HCT116 (cell line): ENCODE data around the gene GPC5. TPM values are rescaled to one million over a fixed set of nuclear protein-coding genes. Genes with fewer than 3 reads are reported as not detected.

Experiments used
- ATAC-seq: fragments of 200-7000 bp; cut with Tn5 transposase; 2 replicates; pipeline ENCODE4 v1.9.1; 2020; ENCODE audit warnings: mild to moderate bottlenecking, moderate library complexity
- BruUV-seq: library from RNA; stranded (reverse); fragments of 400-500 nt; replicated peaks from 2 replicates; lab custom pipeline; 2021; lab: Mats Ljungman, UMichigan
- CTCF ChIA-PET: fragments of 300-600 bp; sonication (Branson Sonifier 250); formaldehyde crosslinking; loops from one replicate; lab custom pipeline; 2021; ENCODE audit warnings: antibody characterized with exemption; lab: Charles Lee
- POLR2A ChIA-PET: fragments of 300-600, 350-600 bp; sonication (Branson Sonifier 250); formaldehyde crosslinking; loops from one replicate; lab custom pipeline; 2021; ENCODE audit warnings: antibody characterized with exemption; lab: Charles Lee
- RAD21 ChIA-PET, 2 experiments: fragments of 300-600 bp; sonication (Branson Sonifier 250); formaldehyde crosslinking; loops; one replicate each; lab custom pipeline; 2023; ENCODE audit warnings: low total read pairs in 2 of 2; ENCODE audit not compliant: uncharacterized antibody in 2 of 2, unreplicated experiment in 2 of 2, low non-redundant PET in 1 of 2; lab: Charles Lee
- DNase-seq: peaks from one replicate; pipeline ENCODE4 v3.0.0-alpha.2; 2010; ENCODE audit warnings: low read depth, low spot score
- H2AFZ ChIP-seq: fragments of 200-600 bp; shearing (Covaris generic), sonication (generic); 2 replicates; pipeline ENCODE4 v1.6.1; 2017; ENCODE audit warnings: low read depth, mixed run types, mixed read lengths, antibody characterized with exemption, low read length; ENCODE audit not compliant: poor library complexity, severe bottlenecking
- H3K27ac ChIP-seq: 2 replicates; pipeline ENCODE4 v1.5.1; 2012; ENCODE audit warnings: low read depth, low read length
- H3K27me3 ChIP-seq: fragments of 200-600 bp; sonication (generic); 2 replicates; pipeline ENCODE4 v1.6.1; 2016; ENCODE audit warnings: mixed run types, low read length, mixed read lengths; ENCODE audit not compliant: insufficient read depth
- H3K36me3 ChIP-seq, 2 experiments: fragments of 200-500 bp in 1 of 2; fragments of 200-600 bp in 1 of 2; sonication (Bioruptor generic) in 1 of 2; sonication (generic) in 1 of 2; 2 replicates each; pipeline versions ENCODE4 v1.5.1 to v1.6.1; 2014 to 2016; ENCODE audit warnings: low read length in 2 of 2, inconsistent platforms in 1 of 2, mixed read lengths in 1 of 2, mixed run types in 1 of 2; ENCODE audit not compliant: insufficient read depth in 2 of 2, control insufficient read depth in 1 of 2
- H3K4me1 ChIP-seq, 2 experiments: fragments of 200-600 bp in 1 of 2; sonication (generic) in 1 of 2; 2 replicates each; pipeline versions ENCODE4 v1.5.1 to v1.6.1; 2012 to 2017; ENCODE audit warnings: low read length in 2 of 2, inconsistent platforms in 1 of 2, mild to moderate bottlenecking in 1 of 2, mixed read lengths in 1 of 2, mixed run types in 1 of 2, moderate library complexity in 1 of 2; ENCODE audit not compliant: insufficient read depth in 2 of 2, control insufficient read depth in 1 of 2
- H3K4me2 ChIP-seq: fragments of 200-600 bp; sonication (generic); 2 replicates; pipeline ENCODE4 v1.6.1; 2017; ENCODE audit warnings: mixed run types, low read length, mixed read lengths
- H3K4me3 ChIP-seq, 2 experiments: fragments of 200-600 bp in 1 of 2; sonication (generic) in 1 of 2; replicated peaks in 1 of 2; 2 replicates each; pipeline ENCODE4 v1.5.1; 2011 to 2016; ENCODE audit warnings: low read length in 2 of 2, control low read depth in 1 of 2, low read depth in 1 of 2, mild to moderate bottlenecking in 1 of 2, mixed read lengths in 1 of 2, mixed run types in 1 of 2
- H3K79me2 ChIP-seq: fragments of 200-600 bp; sonication (generic); 2 replicates; pipeline ENCODE4 v1.6.1; 2017; ENCODE audit warnings: mild to moderate bottlenecking, mixed run types, low read length, moderate library complexity, mixed read lengths; ENCODE audit not compliant: insufficient read depth
- H3K9ac ChIP-seq: fragments of 200-600 bp; sonication (generic); 2 replicates; pipeline ENCODE4 v1.6.1; 2016; ENCODE audit warnings: low read length, mixed read lengths
- H3K9me2 ChIP-seq: fragments of 200-600 bp; sonication (generic), shearing (Covaris generic); 2 replicates; pipeline ENCODE4 v1.6.1; 2017; ENCODE audit warnings: mixed run types, mild to moderate bottlenecking, moderate library complexity; ENCODE audit not compliant: insufficient read depth
- H3K9me3 ChIP-seq, 2 experiments: fragments of 200-500 bp in 1 of 2; fragments of 200-600 bp in 1 of 2; sonication (Bioruptor generic) in 1 of 2; sonication (generic) in 1 of 2; 2 replicates each; pipeline ENCODE4 v1.6.1; 2014 to 2017; ENCODE audit warnings: low read length in 2 of 2, mixed read lengths in 2 of 2, inconsistent platforms in 1 of 2, low read depth in 1 of 2, mild to moderate bottlenecking in 1 of 2, mixed run types in 1 of 2, moderate library complexity in 1 of 2; ENCODE audit not compliant: control insufficient read depth in 1 of 2, insufficient read depth in 1 of 2
- H4K20me1 ChIP-seq: fragments of 200-600 bp; sonication (generic), shearing (Covaris generic); 2 replicates; pipeline ENCODE4 v1.6.1; 2017; ENCODE audit warnings: mixed run types, mild to moderate bottlenecking, moderate library complexity; ENCODE audit not compliant: insufficient read depth
- CBX3 ChIP-seq: IDR thresholded peaks from 2 replicates; pipeline ENCODE4 v1.6.1; 2012; ENCODE audit warnings: low read depth
- CEBPB ChIP-seq: IDR thresholded peaks from 2 replicates; pipeline ENCODE4 v1.6.1; 2012; ENCODE audit warnings: low read depth
- EGR1 ChIP-seq: IDR thresholded peaks from 2 replicates; pipeline ENCODE4 v1.6.1; 2012; ENCODE audit warnings: low read depth
- ELF1 ChIP-seq: IDR thresholded peaks from 2 replicates; pipeline ENCODE4 v1.6.1; 2012; ENCODE audit warnings: low read depth, borderline replicate concordance
- EZH2 ChIP-seq: fragments of 200-600 bp; sonication (generic); IDR thresholded peaks from 2 replicates; pipeline ENCODE4 v1.6.1; 2017; ENCODE audit warnings: antibody characterized with exemption, mixed run types
- EZH2phosphoT487 ChIP-seq: fragments of 200-600 bp; IDR thresholded peaks from 2 replicates; pipeline ENCODE4 v1.6.1; 2018; ENCODE audit warnings: antibody characterized with exemption, borderline replicate concordance
- FOSL1 ChIP-seq: IDR thresholded peaks from 2 replicates; pipeline ENCODE4 v1.6.1; 2012; ENCODE audit warnings: low read depth
- POLR2A ChIP-seq: IDR thresholded peaks from 2 replicates; pipeline ENCODE4 v1.7.0; 2011; ENCODE audit warnings: borderline replicate concordance; ENCODE audit not compliant: insufficient read depth, insufficient read length; ENCODE audit errors: extremely low read depth
- POLR2AphosphoS5 ChIP-seq: IDR thresholded peaks from 2 replicates; pipeline ENCODE4 v1.6.1; 2011; ENCODE audit warnings: mild to moderate bottlenecking, low read depth, low read length, moderate library complexity
- SIN3A ChIP-seq: IDR thresholded peaks from 2 replicates; pipeline ENCODE4 v1.6.1; 2012; ENCODE audit warnings: low read depth
- SP1 ChIP-seq: IDR thresholded peaks from 2 replicates; pipeline ENCODE4 v1.6.1; 2012; ENCODE audit warnings: low read depth
- TCF7L2 ChIP-seq: IDR thresholded peaks from 2 replicates; pipeline ENCODE4 v1.7.0; 2011; ENCODE audit warnings: borderline replicate concordance, inconsistent platforms; ENCODE audit not compliant: insufficient read depth, insufficient read length; ENCODE audit errors: extremely low read depth
- YY1 ChIP-seq: IDR thresholded peaks from 2 replicates; pipeline ENCODE4 v1.6.1; 2011; ENCODE audit warnings: low read length, low read depth, moderate library complexity, mild to moderate bottlenecking; ENCODE audit not compliant: insufficient replicate concordance; ENCODE audit errors: extremely low read depth
- ZBTB33 ChIP-seq: IDR thresholded peaks from 2 replicates; pipeline ENCODE4 v1.6.1; 2011; ENCODE audit warnings: mild to moderate bottlenecking, low read length, moderate library complexity; ENCODE audit not compliant: insufficient replicate concordance; ENCODE audit errors: extremely low read depth
- ZFX ChIP-seq: fragments of 450-650 bp; IDR thresholded peaks from 2 replicates; pipeline ENCODE4 v1.6.1; 2017
- ZNF274 ChIP-seq: fragments of 200-500 bp; sonication (Bioruptor generic); IDR thresholded peaks from 2 replicates; pipeline ENCODE4 v1.6.1; 2014; ENCODE audit warnings: mild to moderate bottlenecking, low read depth, low read length, inconsistent platforms
- intact Hi-C: fragments of 100-400 bp; cut with micrococcal nuclease; formaldehyde crosslinking; loops from 2 replicates; pipeline ENCODE4 v1.10.0; 2022
- total RNA-seq: library from RNA; stranded (reverse); gene quantifications from one replicate; pipeline ENCODE4 v1.2.1, GENCODE V29; 2021; ENCODE audit not compliant: unreplicated experiment
- TF ChIP-seq, protein P1 (sequence below): IDR thresholded peaks from 2 replicates; pipeline ENCODE4 v1.6.1; 2012
- TF ChIP-seq, protein P2 (sequence below), 3 experiments: fragments of 200-600 bp in 1 of 3; sonication (generic) in 1 of 3; IDR thresholded peaks in 2 of 3; conservative IDR thresholded peaks in 1 of 3; 2 replicates each; pipeline ENCODE4 v1.5.1; 2012 to 2017; ENCODE audit warnings: low read depth in 2 of 3, low read length in 2 of 3, antibody characterized with exemption in 1 of 3, borderline replicate concordance in 1 of 3, control low read depth in 1 of 3, mild to moderate bottlenecking in 1 of 3, mixed read lengths in 1 of 3, mixed run types in 1 of 3, moderate library complexity in 1 of 3; ENCODE audit not compliant: insufficient read depth in 1 of 3

Gene GPC5
- total RNA-seq, 1 experiment from 2014 or later = not detected

DNA sequence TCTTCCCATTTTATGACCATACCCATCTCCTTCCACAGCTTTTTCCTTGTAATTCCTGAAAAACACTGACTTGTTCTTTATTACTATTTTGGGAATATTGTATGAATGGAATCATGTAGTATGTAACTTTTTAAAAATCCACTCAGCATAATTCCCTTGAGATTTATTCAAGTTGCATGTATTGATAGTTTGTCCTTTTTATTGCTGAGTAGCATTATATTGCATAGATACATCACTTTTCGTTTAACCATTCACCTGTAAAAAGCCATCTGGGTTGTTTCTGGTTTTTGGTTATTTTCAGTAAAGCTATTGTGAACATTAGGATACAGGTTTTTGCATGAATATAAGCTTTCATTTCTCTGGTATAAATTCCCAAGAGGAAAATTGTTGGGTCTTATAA, 115.4 kb downstream of the GPC5 start:
- BruUV-seq = no TSS peak
- intact Hi-C loops = no loop called here
- ATAC-seq = no peak
- CTCF ChIA-PET = no interaction called here
- H3K4me3 ChIP-seq = no peak overlapping the region
- H3K4me2 ChIP-seq = no peak overlapping the region
- H3K9me3 ChIP-seq = peaks cover 0 to 5% of the 10 kb centered on the region in 2 experiments; a peak in 1 of 4 replicates
- H3K9ac ChIP-seq = no peak overlapping the region
- RAD21 ChIA-PET = no interaction called here
- H4K20me1 ChIP-seq = no peaks in the 10 kb centered on the region
- no peaks in the 10 kb centered on the region for H3K36me3 ChIP-seq
- no peak overlapping the region for H3K27ac ChIP-seq
- POLR2A ChIA-PET = no interaction called here
- DNase-seq = no peak
- no peaks in the 10 kb centered on the region for H3K4me1 ChIP-seq
- TF ChIP-seq ELF1 (no peak), EZH2phosphoT487 (no peak), SP1 (no peak), EGR1 (no peak), CBX3 (no peak), CEBPB (no peak), ZNF274 (no peak), FOSL1 (no peak)
- TF ChIP-seq, protein P1, sequence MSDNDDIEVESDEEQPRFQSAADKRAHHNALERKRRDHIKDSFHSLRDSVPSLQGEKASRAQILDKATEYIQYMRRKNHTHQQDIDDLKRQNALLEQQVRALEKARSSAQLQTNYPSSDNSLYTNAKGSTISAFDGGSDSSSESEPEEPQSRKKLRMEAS = no peak
- TF ChIP-seq, all 23 proteins: peak for 0
- Histone ChIP-seq H3K79me2 (no peaks in the 10 kb centered on the region), H3K9me2 (no peaks in the 10 kb centered on the region), H2AFZ (no peak overlapping the region), H3K27me3 (no peaks in the 10 kb centered on the region)

DNA sequence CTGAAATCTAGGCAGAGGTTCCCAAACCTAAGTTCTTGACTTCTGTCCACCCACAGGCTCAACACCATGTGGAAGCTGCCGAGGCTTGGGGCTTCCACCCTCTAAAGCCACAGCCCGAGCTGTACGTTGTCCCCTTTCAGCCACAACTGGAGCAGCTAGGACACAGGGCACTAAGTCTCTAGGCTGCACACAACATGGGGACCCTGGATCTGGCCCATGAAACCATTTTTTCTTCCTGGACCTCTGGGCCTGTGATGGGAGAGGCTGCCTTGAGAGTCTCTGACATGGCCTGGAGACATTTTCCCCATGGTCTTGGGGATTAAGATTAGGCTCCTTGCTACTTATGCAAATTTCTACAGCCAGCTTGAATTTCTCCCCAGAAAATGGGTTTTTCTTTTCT, 118.4 kb downstream of the GPC5 start:
- no peak overlapping the region for H3K4me3 ChIP-seq
- H3K9ac ChIP-seq = no peak overlapping the region
- ChIA-PET CTCF (no interaction called here), POLR2A (no interaction called here), RAD21 (no interaction called here)
- DNase-seq (no peak), ATAC-seq (no peak)
- BruUV-seq = no TSS peak
- H3K4me1 ChIP-seq = no peaks in the 10 kb centered on the region
- no peak overlapping the region for H3K4me2 ChIP-seq
- no peak overlapping the region for H2AFZ ChIP-seq
- no peaks in the 10 kb centered on the region for H3K27me3 ChIP-seq
- no peaks in the 10 kb centered on the region for H3K9me2 ChIP-seq
- no peaks in the 10 kb centered on the region for H4K20me1 ChIP-seq
- H3K9me3 ChIP-seq = no peaks in the 10 kb centered on the region; a peak in 1 of 4 replicates
- H3K36me3 ChIP-seq = no peaks in the 10 kb centered on the region
- intact Hi-C loops = no loop called here
- H3K79me2 ChIP-seq = no peaks in the 10 kb centered on the region
- no peak overlapping the region for H3K27ac ChIP-seq
- TF ChIP-seq ZBTB33 (no peak), ZNF274 (no peak), SP1 (no peak), ZFX (no peak), POLR2A (no peak), EZH2 (no peak), TCF7L2 (no peak), SIN3A (no peak), POLR2AphosphoS5 (no peak), YY1 (no peak)
- TF ChIP-seq, protein P1 = no peak
- TF ChIP-seq, protein P2, sequence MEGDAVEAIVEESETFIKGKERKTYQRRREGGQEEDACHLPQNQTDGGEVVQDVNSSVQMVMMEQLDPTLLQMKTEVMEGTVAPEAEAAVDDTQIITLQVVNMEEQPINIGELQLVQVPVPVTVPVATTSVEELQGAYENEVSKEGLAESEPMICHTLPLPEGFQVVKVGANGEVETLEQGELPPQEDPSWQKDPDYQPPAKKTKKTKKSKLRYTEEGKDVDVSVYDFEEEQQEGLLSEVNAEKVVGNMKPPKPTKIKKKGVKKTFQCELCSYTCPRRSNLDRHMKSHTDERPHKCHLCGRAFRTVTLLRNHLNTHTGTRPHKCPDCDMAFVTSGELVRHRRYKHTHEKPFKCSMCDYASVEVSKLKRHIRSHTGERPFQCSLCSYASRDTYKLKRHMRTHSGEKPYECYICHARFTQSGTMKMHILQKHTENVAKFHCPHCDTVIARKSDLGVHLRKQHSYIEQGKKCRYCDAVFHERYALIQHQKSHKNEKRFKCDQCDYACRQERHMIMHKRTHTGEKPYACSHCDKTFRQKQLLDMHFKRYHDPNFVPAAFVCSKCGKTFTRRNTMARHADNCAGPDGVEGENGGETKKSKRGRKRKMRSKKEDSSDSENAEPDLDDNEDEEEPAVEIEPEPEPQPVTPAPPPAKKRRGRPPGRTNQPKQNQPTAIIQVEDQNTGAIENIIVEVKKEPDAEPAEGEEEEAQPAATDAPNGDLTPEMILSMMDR (IDR thresholded peaks at IDR 0.05 in 2 of 3, conservative IDR thresholded peaks at IDR 0.05 in 1 of 3; ENCODE audit: borderline replicate concordance in 1 of 3, insufficient read depth in 1 of 3, low read depth in 2 of 3, low read length in 2 of 3) = no peak
